WTC11 (cell line): ENCODE data around the gene SLC25A11. TPM values are rescaled to one million over a fixed set of nuclear protein-coding genes. Genes with fewer than 3 reads are reported as not detected.

Experiments used
- ATAC-seq: fragments of 200-7000 bp; cut with Tn5 transposase; 2 replicates; pipeline ENCODE4 v1.10.0; 2021; ENCODE audit warnings: mild to moderate bottlenecking, moderate library complexity
- CTCF ChIA-PET: fragments of 300-600 bp; sonication (Branson Sonifier 250); formaldehyde crosslinking; loops from one replicate; lab custom pipeline; 2021; ENCODE audit warnings: antibody characterized with exemption; lab: Charles Lee
- POLR2A ChIA-PET: fragments of 350-600 bp; sonication (Branson Sonifier 250); formaldehyde crosslinking; loops from one replicate; lab custom pipeline; 2021; ENCODE audit warnings: antibody characterized with exemption; lab: Charles Lee
- DNase-seq: peaks from one replicate; pipeline ENCODE4 v3.0.0; 2021; ENCODE audit warnings: low spot score
- H3K27ac Mint-ChIP-seq: 2 replicates; pipeline ENCODE4 v1.8.0; 2021; ENCODE audit warnings: mixed read lengths
- H3K27me3 Mint-ChIP-seq: 2 replicates; pipeline ENCODE4 v1.8.0; 2021; ENCODE audit warnings: low read depth, mild to moderate bottlenecking, moderate library complexity, mixed read lengths
- H3K36me3 Mint-ChIP-seq: 2 replicates; pipeline ENCODE4 v1.8.0; 2021; ENCODE audit warnings: mixed read lengths
- H3K4me1 Mint-ChIP-seq: 2 replicates; pipeline ENCODE4 v1.8.0; 2022; ENCODE audit warnings: mixed read lengths
- H3K4me3 Mint-ChIP-seq: 2 replicates; pipeline ENCODE4 v1.8.0; 2021; ENCODE audit warnings: mild to moderate bottlenecking, moderate library complexity, mixed read lengths
- H3K9me3 Mint-ChIP-seq: 2 replicates; pipeline ENCODE4 v1.8.0; 2021; ENCODE audit warnings: mixed read lengths
- CBFB ChIP-seq: sonication (generic); formaldehyde crosslinking; IDR thresholded peaks from 2 replicates; pipeline ENCODE4 v1.8.1; 2022; ENCODE audit warnings: mild to moderate bottlenecking, low read depth, missing genetic modification reagents
- GRHL2 ChIP-seq: fragments of 250-450 bp; sonication (Bioruptor Pico); IDR thresholded peaks from 2 replicates; pipeline ENCODE4 v1.8.0; 2022; ENCODE audit warnings: mild to moderate bottlenecking, moderate library complexity; ENCODE audit not compliant: insufficient replicate concordance, severe bottlenecking
- JAZF1 ChIP-seq: fragments of 250-450 bp; sonication (Bioruptor Pico); IDR thresholded peaks from 2 replicates; pipeline ENCODE4 v1.9.0; 2021; ENCODE audit warnings: moderate library complexity, mild to moderate bottlenecking, inconsistent platforms
- JUN ChIP-seq: sonication (generic); formaldehyde crosslinking; IDR thresholded peaks from 2 replicates; pipeline ENCODE4 v1.8.0; 2023; ENCODE audit warnings: mild to moderate bottlenecking, missing genetic modification reagents
- NFATC4 ChIP-seq: fragments of 250-450 bp; sonication (Bioruptor Pico); IDR thresholded peaks from 2 replicates; pipeline ENCODE4 v1.9.0; 2021; ENCODE audit warnings: mild to moderate bottlenecking
- NFE2L1 ChIP-seq: sonication (generic); formaldehyde crosslinking; IDR thresholded peaks from 2 replicates; pipeline ENCODE4 v1.8.1; 2023; ENCODE audit warnings: missing genetic modification reagents
- SMAD3 ChIP-seq: sonication (generic); formaldehyde crosslinking; IDR thresholded peaks from 2 replicates; pipeline ENCODE4 v1.8.0; 2022; ENCODE audit warnings: missing genetic modification reagents, mild to moderate bottlenecking, borderline replicate concordance
- ZBTB21 ChIP-seq: sonication (generic); formaldehyde crosslinking; IDR thresholded peaks from 2 replicates; pipeline ENCODE4 v1.8.1; 2023; ENCODE audit warnings: mild to moderate bottlenecking, missing genetic modification reagents, borderline replicate concordance
- ZNF121 ChIP-seq: sonication (generic); formaldehyde crosslinking; IDR thresholded peaks from 2 replicates; pipeline ENCODE4 v1.8.0; 2023; ENCODE audit warnings: missing genetic modification reagents
- total RNA-seq: library from RNA; stranded (reverse); gene quantifications from 3 replicates; pipeline ENCODE4 v1.2.3, GENCODE V29; 2021
- TF ChIP-seq, protein P1 (sequence below): sonication (generic); formaldehyde crosslinking; IDR thresholded peaks from 2 replicates; pipeline ENCODE4 v1.8.1; 2023; ENCODE audit warnings: mild to moderate bottlenecking, missing genetic modification reagents, moderate library complexity
- TF ChIP-seq, protein P2 (sequence below): sonication (generic); formaldehyde crosslinking; IDR thresholded peaks from 2 replicates; pipeline ENCODE4 v1.8.0; 2023; ENCODE audit warnings: missing genetic modification reagents, mild to moderate bottlenecking, borderline replicate concordance
- TF ChIP-seq, protein P3 (sequence below): fragments of 250-450 bp; sonication (Bioruptor Pico); IDR thresholded peaks from 2 replicates; pipeline ENCODE4 v2.1.2; 2022; ENCODE audit warnings: mild to moderate bottlenecking, moderate library complexity
- TF ChIP-seq, protein P4 (sequence below): sonication (generic); formaldehyde crosslinking; IDR thresholded peaks from 2 replicates; pipeline ENCODE4 v1.8.1; 2023; ENCODE audit warnings: mild to moderate bottlenecking, moderate library complexity, missing genetic modification reagents
- TF ChIP-seq, protein P5 (sequence below): sonication (generic); formaldehyde crosslinking; IDR thresholded peaks from 2 replicates; pipeline ENCODE4 v1.8.0; 2023; ENCODE audit warnings: missing genetic modification reagents
- TF ChIP-seq, protein P6 (sequence below): sonication (generic); formaldehyde crosslinking; IDR thresholded peaks from 2 replicates; pipeline ENCODE4 v1.8.1; 2023; ENCODE audit warnings: mild to moderate bottlenecking, missing genetic modification reagents, borderline replicate concordance
- TF ChIP-seq, protein P7 (sequence below): fragments of 250-450 bp; sonication (Bioruptor Pico); IDR thresholded peaks from 2 replicates; pipeline ENCODE4 v1.9.0; 2021; ENCODE audit warnings: mild to moderate bottlenecking
- TF ChIP-seq, protein P8 (sequence below): sonication (generic); formaldehyde crosslinking; IDR thresholded peaks from 2 replicates; pipeline ENCODE4 v1.8.0; 2022; ENCODE audit warnings: mild to moderate bottlenecking, missing genetic modification reagents

Gene SLC25A11
- total RNA-seq, 1 experiment from 2014 or later: 73.7 TPM

DNA sequence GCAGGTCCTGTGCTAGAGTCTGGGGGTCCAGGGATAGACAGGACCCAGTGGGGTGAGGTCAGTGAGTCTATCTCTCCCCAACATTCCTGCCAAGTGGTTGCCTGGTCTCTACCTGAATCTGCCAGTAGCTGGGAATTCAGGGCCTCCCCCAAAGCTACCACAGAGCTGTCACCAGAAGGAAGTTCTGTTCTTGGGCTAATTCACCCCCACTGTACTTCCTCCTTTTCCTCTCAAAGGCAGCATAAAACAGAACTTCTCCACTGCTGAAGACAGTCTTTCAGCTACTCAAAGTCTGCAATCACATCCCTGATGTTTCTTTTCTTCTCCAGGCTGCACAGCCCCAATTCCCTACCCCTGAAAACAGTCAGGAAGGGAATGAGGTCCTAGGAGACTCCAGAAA is 38.9 kb upstream of the SLC25A11 start:
- Mint-ChIP-seq H3K27me3 (peaks cover 58% of the 10 kb centered on the region), H3K4me1 (peaks cover 5% of the 10 kb centered on the region), H3K36me3 (no peaks in the 10 kb centered on the region), H3K27ac (no peak overlapping the region), H3K9me3 (no peaks in the 10 kb centered on the region), H3K4me3 (no peak overlapping the region)
- ATAC-seq (no peak), DNase-seq (no peak)
- ChIA-PET CTCF (interaction anchor here (0.8 to 1.2 kb wide), 3 partner anchors 11 to 84 kb away, joined by 3 read pairs; no protein-coding TSS in a partner anchor), POLR2A (no interaction called here)
- no peak for TF ChIP-seq ZNF121 (CRISPR knock-in tag)
- TF ChIP-seq, protein P1, sequence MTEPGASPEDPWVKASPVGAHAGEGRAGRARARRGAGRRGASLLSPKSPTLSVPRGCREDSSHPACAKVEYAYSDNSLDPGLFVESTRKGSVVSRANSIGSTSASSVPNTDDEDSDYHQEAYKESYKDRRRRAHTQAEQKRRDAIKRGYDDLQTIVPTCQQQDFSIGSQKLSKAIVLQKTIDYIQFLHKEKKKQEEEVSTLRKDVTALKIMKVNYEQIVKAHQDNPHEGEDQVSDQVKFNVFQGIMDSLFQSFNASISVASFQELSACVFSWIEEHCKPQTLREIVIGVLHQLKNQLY (CRISPR knock-in tag): no peak
- TF ChIP-seq JAZF1 (CRISPR knock-in tag): no peak
- TF ChIP-seq, protein P2, sequence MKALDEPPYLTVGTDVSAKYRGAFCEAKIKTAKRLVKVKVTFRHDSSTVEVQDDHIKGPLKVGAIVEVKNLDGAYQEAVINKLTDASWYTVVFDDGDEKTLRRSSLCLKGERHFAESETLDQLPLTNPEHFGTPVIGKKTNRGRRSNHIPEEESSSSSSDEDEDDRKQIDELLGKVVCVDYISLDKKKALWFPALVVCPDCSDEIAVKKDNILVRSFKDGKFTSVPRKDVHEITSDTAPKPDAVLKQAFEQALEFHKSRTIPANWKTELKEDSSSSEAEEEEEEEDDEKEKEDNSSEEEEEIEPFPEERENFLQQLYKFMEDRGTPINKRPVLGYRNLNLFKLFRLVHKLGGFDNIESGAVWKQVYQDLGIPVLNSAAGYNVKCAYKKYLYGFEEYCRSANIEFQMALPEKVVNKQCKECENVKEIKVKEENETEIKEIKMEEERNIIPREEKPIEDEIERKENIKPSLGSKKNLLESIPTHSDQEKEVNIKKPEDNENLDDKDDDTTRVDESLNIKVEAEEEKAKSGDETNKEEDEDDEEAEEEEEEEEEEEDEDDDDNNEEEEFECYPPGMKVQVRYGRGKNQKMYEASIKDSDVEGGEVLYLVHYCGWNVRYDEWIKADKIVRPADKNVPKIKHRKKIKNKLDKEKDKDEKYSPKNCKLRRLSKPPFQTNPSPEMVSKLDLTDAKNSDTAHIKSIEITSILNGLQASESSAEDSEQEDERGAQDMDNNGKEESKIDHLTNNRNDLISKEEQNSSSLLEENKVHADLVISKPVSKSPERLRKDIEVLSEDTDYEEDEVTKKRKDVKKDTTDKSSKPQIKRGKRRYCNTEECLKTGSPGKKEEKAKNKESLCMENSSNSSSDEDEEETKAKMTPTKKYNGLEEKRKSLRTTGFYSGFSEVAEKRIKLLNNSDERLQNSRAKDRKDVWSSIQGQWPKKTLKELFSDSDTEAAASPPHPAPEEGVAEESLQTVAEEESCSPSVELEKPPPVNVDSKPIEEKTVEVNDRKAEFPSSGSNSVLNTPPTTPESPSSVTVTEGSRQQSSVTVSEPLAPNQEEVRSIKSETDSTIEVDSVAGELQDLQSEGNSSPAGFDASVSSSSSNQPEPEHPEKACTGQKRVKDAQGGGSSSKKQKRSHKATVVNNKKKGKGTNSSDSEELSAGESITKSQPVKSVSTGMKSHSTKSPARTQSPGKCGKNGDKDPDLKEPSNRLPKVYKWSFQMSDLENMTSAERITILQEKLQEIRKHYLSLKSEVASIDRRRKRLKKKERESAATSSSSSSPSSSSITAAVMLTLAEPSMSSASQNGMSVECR (CRISPR knock-in tag): no peak
- TF ChIP-seq, protein P3, sequence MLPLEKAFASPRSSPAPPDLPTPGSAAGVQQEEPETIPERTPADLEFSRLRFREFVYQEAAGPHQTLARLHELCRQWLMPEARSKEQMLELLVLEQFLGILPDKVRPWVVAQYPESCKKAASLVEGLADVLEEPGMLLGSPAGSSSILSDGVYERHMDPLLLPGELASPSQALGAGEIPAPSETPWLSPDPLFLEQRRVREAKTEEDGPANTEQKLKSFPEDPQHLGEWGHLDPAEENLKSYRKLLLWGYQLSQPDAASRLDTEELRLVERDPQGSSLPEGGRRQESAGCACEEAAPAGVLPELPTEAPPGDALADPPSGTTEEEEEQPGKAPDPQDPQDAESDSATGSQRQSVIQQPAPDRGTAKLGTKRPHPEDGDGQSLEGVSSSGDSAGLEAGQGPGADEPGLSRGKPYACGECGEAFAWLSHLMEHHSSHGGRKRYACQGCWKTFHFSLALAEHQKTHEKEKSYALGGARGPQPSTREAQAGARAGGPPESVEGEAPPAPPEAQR (CRISPR knock-in tag): no peak
- TF ChIP-seq, protein P4, sequence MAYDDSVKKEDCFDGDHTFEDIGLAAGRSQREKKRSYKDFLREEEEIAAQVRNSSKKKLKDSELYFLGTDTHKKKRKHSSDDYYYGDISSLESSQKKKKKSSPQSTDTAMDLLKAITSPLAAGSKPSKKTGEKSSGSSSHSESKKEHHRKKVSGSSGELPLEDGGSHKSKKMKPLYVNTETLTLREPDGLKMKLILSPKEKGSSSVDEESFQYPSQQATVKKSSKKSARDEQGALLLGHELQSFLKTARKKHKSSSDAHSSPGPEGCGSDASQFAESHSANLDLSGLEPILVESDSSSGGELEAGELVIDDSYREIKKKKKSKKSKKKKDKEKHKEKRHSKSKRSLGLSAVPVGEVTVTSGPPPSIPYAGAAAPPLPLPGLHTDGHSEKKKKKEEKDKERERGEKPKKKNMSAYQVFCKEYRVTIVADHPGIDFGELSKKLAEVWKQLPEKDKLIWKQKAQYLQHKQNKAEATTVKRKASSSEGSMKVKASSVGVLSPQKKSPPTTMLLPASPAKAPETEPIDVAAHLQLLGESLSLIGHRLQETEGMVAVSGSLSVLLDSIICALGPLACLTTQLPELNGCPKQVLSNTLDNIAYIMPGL: no peak
- TF ChIP-seq ZBTB21: no peak
- no peak for TF ChIP-seq CBFB (CRISPR knock-in tag)

DNA sequence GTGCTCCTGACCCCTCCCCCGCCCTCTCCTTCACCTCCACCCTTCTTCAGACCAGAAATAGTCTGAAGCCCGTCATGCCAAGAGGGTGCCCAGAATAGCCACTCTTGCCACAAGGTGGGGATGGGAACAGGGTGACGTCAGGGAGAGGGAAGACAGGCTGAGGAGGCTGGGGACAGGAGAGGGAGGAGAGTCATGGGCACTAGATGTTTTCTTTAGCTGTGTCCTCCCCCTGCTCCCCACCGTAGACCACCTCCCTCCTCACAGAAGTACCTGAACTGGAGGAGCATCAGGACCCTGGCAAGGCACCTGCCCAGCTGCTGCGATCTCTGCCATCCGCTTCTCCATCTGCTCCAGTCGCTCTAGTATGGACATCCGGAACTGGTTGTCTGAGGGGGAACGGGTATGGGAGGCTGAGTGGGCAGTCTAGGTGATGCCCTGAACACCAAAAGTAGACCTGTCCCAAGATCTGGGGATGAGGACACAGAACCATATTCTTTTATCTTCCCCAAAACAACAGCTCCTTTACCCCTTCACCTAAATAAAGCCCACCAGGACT is 34.3 kb upstream of the SLC25A11 start:
- ChIA-PET CTCF (no interaction called here), POLR2A (no interaction called here)
- DNase-seq: no peak
- Mint-ChIP-seq H3K4me3 (no peak overlapping the region), H3K9me3 (no peaks in the 10 kb centered on the region), H3K27ac (no peak overlapping the region), H3K4me1 (peaks cover 17% of the 10 kb centered on the region), H3K36me3 (peaks cover 5% of the 10 kb centered on the region), H3K27me3 (peaks cover 77% of the 10 kb centered on the region)
- no peak for ATAC-seq
- TF ChIP-seq GRHL2 (no peak), NFE2L1 (CRISPR knock-in tag) (no peak), CBFB (CRISPR knock-in tag) (no peak), JUN (CRISPR knock-in tag) (no peak), NFATC4 (no peak), JAZF1 (CRISPR knock-in tag) (no peak), SMAD3 (CRISPR knock-in tag) (no peak)
- TF ChIP-seq, protein P5, sequence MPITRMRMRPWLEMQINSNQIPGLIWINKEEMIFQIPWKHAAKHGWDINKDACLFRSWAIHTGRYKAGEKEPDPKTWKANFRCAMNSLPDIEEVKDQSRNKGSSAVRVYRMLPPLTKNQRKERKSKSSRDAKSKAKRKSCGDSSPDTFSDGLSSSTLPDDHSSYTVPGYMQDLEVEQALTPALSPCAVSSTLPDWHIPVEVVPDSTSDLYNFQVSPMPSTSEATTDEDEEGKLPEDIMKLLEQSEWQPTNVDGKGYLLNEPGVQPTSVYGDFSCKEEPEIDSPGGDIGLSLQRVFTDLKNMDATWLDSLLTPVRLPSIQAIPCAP: no peak
- TF ChIP-seq, protein P6, sequence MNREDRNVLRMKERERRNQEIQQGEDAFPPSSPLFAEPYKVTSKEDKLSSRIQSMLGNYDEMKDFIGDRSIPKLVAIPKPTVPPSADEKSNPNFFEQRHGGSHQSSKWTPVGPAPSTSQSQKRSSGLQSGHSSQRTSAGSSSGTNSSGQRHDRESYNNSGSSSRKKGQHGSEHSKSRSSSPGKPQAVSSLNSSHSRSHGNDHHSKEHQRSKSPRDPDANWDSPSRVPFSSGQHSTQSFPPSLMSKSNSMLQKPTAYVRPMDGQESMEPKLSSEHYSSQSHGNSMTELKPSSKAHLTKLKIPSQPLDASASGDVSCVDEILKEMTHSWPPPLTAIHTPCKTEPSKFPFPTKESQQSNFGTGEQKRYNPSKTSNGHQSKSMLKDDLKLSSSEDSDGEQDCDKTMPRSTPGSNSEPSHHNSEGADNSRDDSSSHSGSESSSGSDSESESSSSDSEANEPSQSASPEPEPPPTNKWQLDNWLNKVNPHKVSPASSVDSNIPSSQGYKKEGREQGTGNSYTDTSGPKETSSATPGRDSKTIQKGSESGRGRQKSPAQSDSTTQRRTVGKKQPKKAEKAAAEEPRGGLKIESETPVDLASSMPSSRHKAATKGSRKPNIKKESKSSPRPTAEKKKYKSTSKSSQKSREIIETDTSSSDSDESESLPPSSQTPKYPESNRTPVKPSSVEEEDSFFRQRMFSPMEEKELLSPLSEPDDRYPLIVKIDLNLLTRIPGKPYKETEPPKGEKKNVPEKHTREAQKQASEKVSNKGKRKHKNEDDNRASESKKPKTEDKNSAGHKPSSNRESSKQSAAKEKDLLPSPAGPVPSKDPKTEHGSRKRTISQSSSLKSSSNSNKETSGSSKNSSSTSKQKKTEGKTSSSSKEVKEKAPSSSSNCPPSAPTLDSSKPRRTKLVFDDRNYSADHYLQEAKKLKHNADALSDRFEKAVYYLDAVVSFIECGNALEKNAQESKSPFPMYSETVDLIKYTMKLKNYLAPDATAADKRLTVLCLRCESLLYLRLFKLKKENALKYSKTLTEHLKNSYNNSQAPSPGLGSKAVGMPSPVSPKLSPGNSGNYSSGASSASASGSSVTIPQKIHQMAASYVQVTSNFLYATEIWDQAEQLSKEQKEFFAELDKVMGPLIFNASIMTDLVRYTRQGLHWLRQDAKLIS (CRISPR knock-in tag): no peak
- TF ChIP-seq, protein P7, sequence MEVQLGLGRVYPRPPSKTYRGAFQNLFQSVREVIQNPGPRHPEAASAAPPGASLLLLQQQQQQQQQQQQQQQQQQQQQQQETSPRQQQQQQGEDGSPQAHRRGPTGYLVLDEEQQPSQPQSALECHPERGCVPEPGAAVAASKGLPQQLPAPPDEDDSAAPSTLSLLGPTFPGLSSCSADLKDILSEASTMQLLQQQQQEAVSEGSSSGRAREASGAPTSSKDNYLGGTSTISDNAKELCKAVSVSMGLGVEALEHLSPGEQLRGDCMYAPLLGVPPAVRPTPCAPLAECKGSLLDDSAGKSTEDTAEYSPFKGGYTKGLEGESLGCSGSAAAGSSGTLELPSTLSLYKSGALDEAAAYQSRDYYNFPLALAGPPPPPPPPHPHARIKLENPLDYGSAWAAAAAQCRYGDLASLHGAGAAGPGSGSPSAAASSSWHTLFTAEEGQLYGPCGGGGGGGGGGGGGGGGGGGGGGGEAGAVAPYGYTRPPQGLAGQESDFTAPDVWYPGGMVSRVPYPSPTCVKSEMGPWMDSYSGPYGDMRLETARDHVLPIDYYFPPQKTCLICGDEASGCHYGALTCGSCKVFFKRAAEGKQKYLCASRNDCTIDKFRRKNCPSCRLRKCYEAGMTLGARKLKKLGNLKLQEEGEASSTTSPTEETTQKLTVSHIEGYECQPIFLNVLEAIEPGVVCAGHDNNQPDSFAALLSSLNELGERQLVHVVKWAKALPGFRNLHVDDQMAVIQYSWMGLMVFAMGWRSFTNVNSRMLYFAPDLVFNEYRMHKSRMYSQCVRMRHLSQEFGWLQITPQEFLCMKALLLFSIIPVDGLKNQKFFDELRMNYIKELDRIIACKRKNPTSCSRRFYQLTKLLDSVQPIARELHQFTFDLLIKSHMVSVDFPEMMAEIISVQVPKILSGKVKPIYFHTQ (CRISPR knock-in tag): no peak
- TF ChIP-seq, protein P8, sequence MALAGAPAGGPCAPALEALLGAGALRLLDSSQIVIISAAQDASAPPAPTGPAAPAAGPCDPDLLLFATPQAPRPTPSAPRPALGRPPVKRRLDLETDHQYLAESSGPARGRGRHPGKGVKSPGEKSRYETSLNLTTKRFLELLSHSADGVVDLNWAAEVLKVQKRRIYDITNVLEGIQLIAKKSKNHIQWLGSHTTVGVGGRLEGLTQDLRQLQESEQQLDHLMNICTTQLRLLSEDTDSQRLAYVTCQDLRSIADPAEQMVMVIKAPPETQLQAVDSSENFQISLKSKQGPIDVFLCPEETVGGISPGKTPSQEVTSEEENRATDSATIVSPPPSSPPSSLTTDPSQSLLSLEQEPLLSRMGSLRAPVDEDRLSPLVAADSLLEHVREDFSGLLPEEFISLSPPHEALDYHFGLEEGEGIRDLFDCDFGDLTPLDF: no peak
